Urinary bladder (tissue), 4 donors: ENCODE data around the gene COL8A1. TPM values are rescaled to one million over a fixed set of nuclear protein-coding genes. Genes with fewer than 3 reads are reported as not detected.

Experiments used
- DNase-seq: peaks from one replicate; pipeline ENCODE4 v3.0.0-alpha.2; 2015; ENCODE audit errors: extremely low spot score
- H3K27ac ChIP-seq: one replicate; pipeline ENCODE4 v1.5.1; 2013; ENCODE audit warnings: low read depth, mild to moderate bottlenecking, moderate library complexity
- H3K36me3 ChIP-seq: one replicate; pipeline ENCODE4 v1.6.1; 2013; ENCODE audit warnings: mild to moderate bottlenecking, moderate library complexity; ENCODE audit not compliant: insufficient read depth
- H3K4me1 ChIP-seq: one replicate; pipeline ENCODE4 v1.6.1; 2013; ENCODE audit warnings: mild to moderate bottlenecking, moderate library complexity; ENCODE audit not compliant: insufficient read depth
- H3K4me3 ChIP-seq: one replicate; pipeline ENCODE4 v1.5.1; 2013; ENCODE audit warnings: low read depth, low read length
- WGBS: extraction: QIAGEN DNeasy Blood & Tissue Kit; methylation state at CpG from one replicate; pipeline ENCODE4 v1.1.7; 2013; 5-methylcytosine and 5-hydroxymethylcytosine counted together
- polyA plus RNA-seq: library from polyadenylated mRNA; stranded (reverse); fragments of 200-250 nt; gene quantifications from one replicate; pipeline ENCODE4 v1.2.3, GENCODE V29; 2013
- total RNA-seq: library from RNA; depleted of rRNA; stranded (reverse); fragments of >200 nt; gene quantifications from one replicate; pipeline ENCODE4 v1.2.3, GENCODE V29; 2014
- donor health status: healthy with polysubstance abuse.
- donor health status: healthy.

The COL8A1 gene
- total and polyA plus RNA-seq, 2 donors = 21.1 to 26.4 TPM

GRCh38 chr3:99645277-99646106 is 7.1 kb downstream of the COL8A1 start:
- WGBS = 53% methylated on average over 5 of the region's 5 CpGs
- H3K4me3 ChIP-seq = no peak overlapping the region
- no peaks in the 10 kb centered on the region for H3K36me3 ChIP-seq
- H3K27ac ChIP-seq = peak overlapping the region; percentile 45
- no peaks in the 10 kb centered on the region for H3K4me1 ChIP-seq
- DNase-seq = no peak

GRCh38 chr3:99646107-99646435 is 7.7 kb downstream of the COL8A1 start:
- WGBS = 94% methylated on average over 1 of the region's 1 CpG
- no peak for DNase-seq
- no peak overlapping the region for H3K4me3 ChIP-seq
- no peak overlapping the region for H3K27ac ChIP-seq
- H3K4me1 ChIP-seq = no peaks in the 10 kb centered on the region
- H3K36me3 ChIP-seq = no peaks in the 10 kb centered on the region

- Histone ChIP-seq H3K36me3 (no peaks in the 10 kb centered on the region), H3K27ac (no peak overlapping the region), H3K4me3 (no peak overlapping the region), H3K4me1 (no peaks in the 10 kb centered on the region)
- no peak for DNase-seq
- 82% methylated on average over 3 of the region's 3 CpGs for WGBS
These were observed 8.7 kb downstream of the COL8A1 start for GRCh38 chr3:99647081-99647480.

- Histone ChIP-seq H3K36me3 (peaks cover 1% of the 10 kb centered on the region), H3K27ac (no peak overlapping the region), H3K4me3 (no peak overlapping the region), H3K4me1 (no peaks in the 10 kb centered on the region)
- DNase-seq = no peak
- WGBS = 56% methylated on average over 5 of the region's 5 CpGs
These were observed 9.7 kb downstream of the COL8A1 start for GRCh38 chr3:99648101-99648500.

GRCh38 chr3:99648516-99648915 is 10.1 kb downstream of the COL8A1 start:
- Histone ChIP-seq H3K27ac (peak overlapping the region; percentile 59), H3K36me3 (peaks cover 1% of the 10 kb centered on the region), H3K4me3 (no peak overlapping the region), H3K4me1 (no peaks in the 10 kb centered on the region)
- 53% methylated on average over 4 of the region's 4 CpGs for WGBS
- no peak for DNase-seq

- Histone ChIP-seq H3K4me3 (no peak overlapping the region), H3K27ac (peak overlapping the region; percentile 11), H3K4me1 (peaks cover 2% of the 10 kb centered on the region), H3K36me3 (peaks cover 1% of the 10 kb centered on the region)
- no peak for DNase-seq
- WGBS = 10% methylated on average over 3 of the region's 3 CpGs
These were observed 13.1 kb downstream of the COL8A1 start for GRCh38 chr3:99651531-99651930.

GRCh38 chr3:99656624-99657023 is 18.2 kb downstream of the COL8A1 start:
- DNase-seq = no peak
- 76% methylated on average over 3 of the region's 3 CpGs for WGBS
- Histone ChIP-seq H3K4me3 (no peak overlapping the region), H3K36me3 (peaks cover 1% of the 10 kb centered on the region), H3K27ac (no peak overlapping the region), H3K4me1 (peaks cover 2% of the 10 kb centered on the region)

GRCh38 chr3:99658274-99658673 is 19.9 kb downstream of the COL8A1 start:
- Histone ChIP-seq H3K27ac (no peak overlapping the region), H3K4me1 (peaks cover 2% of the 10 kb centered on the region), H3K4me3 (no peak overlapping the region), H3K36me3 (no peaks in the 10 kb centered on the region)
- no peak for DNase-seq
- WGBS = 74% methylated on average over 2 of the region's 2 CpGs

- H3K27ac ChIP-seq = no peak overlapping the region
These were observed 20.6 kb downstream of the COL8A1 start for GRCh38 chr3:99659032-99659431.

GRCh38 chr3:99659951-99660350 is 21.6 kb downstream of the COL8A1 start:
- Histone ChIP-seq H3K4me1 (no peaks in the 10 kb centered on the region), H3K27ac (no peak overlapping the region), H3K36me3 (no peaks in the 10 kb centered on the region), H3K4me3 (no peak overlapping the region)
- 75% methylated on average over 4 of the region's 4 CpGs for WGBS
- DNase-seq = no peak

More at GRCh38 chr3:99659032-99659431, 20.6 kb downstream of the COL8A1 start:
- Histone ChIP-seq H3K4me3 (no peak overlapping the region), H3K4me1 (peaks cover 2% of the 10 kb centered on the region), H3K36me3 (no peaks in the 10 kb centered on the region)
- DNase-seq = no peak
- 88% methylated on average over 6 of the region's 6 CpGs for WGBS

- H3K36me3 ChIP-seq = no peaks in the 10 kb centered on the region
- 79% methylated on average over 10 of the region's 10 CpGs for WGBS
- no peak overlapping the region for H3K27ac ChIP-seq
- no peaks in the 10 kb centered on the region for H3K4me1 ChIP-seq
- no peak overlapping the region for H3K4me3 ChIP-seq
- no peak for DNase-seq
These were observed 24.6 kb downstream of the COL8A1 start for GRCh38 chr3:99662838-99663570.

GRCh38 chr3:99663977-99664376 is 25.6 kb downstream of the COL8A1 start:
- Histone ChIP-seq H3K4me1 (no peaks in the 10 kb centered on the region), H3K27ac (no peak overlapping the region), H3K36me3 (no peaks in the 10 kb centered on the region), H3K4me3 (no peak overlapping the region)
- WGBS = 68% methylated on average over 1 of the region's 1 CpG
- DNase-seq = no peak

GRCh38 chr3:99665017-99665416 is 26.6 kb downstream of the COL8A1 start:
- Histone ChIP-seq H3K36me3 (no peaks in the 10 kb centered on the region), H3K27ac (no peak overlapping the region), H3K4me1 (no peaks in the 10 kb centered on the region), H3K4me3 (no peak overlapping the region)
- WGBS = 98% methylated on average over 1 of the region's 1 CpG
- no peak for DNase-seq

GRCh38 chr3:99666201-99666600 is 27.8 kb downstream of the COL8A1 start:
- DNase-seq = no peak
- no peak overlapping the region for H3K4me3 ChIP-seq
- WGBS = 94% methylated on average over 1 of the region's 1 CpG
- H3K27ac ChIP-seq = no peak overlapping the region
- H3K4me1 ChIP-seq = no peaks in the 10 kb centered on the region
- no peaks in the 10 kb centered on the region for H3K36me3 ChIP-seq
